Stimulated activated CD8-positive, alpha-beta memory T cell treated with anti-CD3 and anti-CD28 coated beads, Interleukin-2, amount 100 ng/mL, for 1 hour (primary cell): ENCODE measurements around the gene SORT1.

Experiments used
- DNase-seq, 2 donors: peaks; one replicate each; pipeline ENCODE4 v3.0.0-alpha.2; 2020; ENCODE audit warnings: low read depth in 2 of 2

SORT1 gene

GRCh38 chr1:109274533-109275476, 122.9 kb downstream of the SORT1 start:
- DNase-seq = no peak

DNA sequence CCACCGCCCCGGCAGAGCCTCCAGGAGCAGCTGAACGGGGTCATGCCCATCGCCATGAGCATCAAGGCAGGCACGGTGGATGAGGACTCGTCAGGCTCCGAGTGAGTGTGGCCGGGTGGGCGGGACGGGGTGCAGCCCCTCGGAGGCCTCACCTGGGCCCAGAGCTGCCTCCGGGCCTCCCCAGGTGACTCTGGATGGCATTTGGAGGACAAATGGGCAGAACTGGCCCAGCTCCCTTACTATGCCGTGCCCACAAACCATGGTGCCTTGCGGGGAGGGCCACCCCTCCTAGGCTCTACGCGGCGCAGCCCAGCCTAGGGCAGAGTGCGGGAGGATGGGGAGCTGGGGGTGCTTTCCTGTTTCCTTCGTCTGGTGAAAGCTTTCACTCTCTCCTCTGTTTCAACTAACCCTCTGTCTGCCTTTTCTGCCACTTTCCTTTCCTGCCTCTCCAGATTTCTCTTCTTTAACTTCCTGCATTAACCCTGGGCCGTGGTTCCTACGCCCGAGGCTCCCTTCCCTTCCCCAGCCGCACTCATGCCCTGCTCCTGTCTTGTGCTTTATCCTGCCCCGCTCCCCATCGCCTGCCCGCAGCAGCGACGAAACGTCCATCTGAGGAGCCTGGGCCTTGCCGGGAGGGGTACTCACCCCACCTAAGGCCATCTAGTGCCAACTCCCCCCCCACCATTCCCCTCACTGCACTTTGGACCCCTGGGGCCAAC, 124.0 kb downstream of the SORT1 start:
- DNase-seq = no peak

GRCh38 chr1:109272831-109273547, 124.7 kb downstream of the SORT1 start:
- no peak for DNase-seq

- no peak for DNase-seq
These were observed 125.5 kb downstream of the SORT1 start for GRCh38 chr1:109272021-109272799.

DNA sequence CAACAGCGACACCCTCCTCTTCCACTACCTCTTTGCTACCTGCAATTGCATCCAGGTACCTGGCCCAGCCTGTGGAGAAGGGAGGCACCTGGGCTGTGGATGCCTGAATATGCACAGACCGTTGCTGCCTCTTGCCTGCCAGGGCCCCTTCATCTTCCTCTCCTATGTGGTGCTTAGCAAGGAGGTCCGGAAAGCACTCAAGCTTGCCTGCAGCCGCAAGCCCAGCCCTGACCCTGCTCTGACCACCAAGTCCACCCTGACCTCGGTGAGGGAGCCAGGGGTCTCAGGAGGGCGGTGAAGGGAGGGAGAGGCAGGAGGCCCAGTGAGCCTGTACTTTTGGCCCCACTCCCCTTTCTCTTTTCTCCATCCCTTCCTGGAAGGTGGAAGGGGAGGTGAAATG, 126.3 kb downstream of the SORT1 start:
- no peak for DNase-seq

DNA sequence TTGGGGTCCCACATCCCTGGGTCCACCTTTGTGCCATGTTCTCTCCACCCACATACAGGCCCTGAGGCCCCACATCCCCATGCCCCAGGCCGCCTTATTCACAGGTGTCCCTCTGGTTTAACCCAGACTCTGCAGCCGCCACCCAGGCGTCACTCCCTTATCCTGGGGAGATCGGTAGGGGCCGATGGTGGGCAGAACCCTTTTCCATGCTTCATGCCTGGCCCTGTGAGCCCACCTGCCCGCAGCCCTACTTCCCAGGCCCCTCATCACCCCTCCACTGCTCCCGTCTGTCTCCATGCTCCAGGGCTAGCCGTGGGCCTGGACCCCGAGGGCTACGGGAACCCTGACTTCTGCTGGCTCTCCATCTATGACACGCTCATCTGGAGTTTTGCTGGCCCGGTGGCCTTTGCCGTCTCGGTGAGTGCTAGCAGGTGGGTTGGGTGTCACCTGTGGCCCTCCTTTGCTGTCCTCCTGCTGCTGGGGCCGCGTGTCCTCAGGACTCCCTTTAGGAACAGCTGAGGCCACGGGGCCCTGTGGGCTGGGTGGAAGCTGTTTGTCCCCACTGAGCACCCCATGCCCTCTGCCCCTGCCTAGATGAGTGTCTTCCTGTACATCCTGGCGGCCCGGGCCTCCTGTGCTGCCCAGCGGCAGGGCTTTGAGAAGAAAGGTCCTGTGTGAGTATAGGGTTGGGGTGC, 126.9 kb downstream of the SORT1 start:
- DNase-seq = no peak

- no peak for DNase-seq
These were observed 127.6 kb downstream of the SORT1 start for GRCh38 chr1:109269981-109270622.

GRCh38 chr1:109269212-109269980, 128.3 kb downstream of the SORT1 start:
- no peak for DNase-seq

- DNase-seq = no peak
These were observed 129.1 kb downstream of the SORT1 start for GRCh38 chr1:109268431-109269211.

DNA sequence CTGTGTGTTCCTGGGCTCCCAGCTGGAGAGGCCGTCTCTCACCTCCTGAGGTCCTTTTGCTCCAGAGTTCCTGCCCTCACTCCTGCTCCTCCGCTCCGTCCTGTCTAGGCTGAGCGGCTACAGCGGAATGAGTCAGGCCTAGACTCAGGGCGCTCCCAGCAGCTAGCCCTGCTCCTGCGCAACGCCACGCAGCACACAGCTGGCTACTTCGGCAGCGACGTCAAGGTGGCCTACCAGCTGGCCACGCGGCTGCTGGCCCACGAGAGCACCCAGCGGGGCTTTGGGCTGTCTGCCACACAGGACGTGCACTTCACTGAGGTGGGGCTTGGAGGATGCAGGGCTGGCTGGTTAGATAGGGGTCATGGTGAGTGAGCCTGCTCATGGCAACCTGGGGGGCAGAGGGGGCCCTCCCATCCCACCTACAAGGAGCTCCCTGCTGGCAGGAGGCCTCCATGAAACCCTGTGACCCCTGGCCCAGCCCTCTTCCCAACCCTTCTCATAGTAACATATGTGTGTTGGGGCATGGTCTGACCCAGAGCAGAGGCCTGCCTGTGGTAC, 129.9 kb downstream of the SORT1 start:
- no peak for DNase-seq

DNA sequence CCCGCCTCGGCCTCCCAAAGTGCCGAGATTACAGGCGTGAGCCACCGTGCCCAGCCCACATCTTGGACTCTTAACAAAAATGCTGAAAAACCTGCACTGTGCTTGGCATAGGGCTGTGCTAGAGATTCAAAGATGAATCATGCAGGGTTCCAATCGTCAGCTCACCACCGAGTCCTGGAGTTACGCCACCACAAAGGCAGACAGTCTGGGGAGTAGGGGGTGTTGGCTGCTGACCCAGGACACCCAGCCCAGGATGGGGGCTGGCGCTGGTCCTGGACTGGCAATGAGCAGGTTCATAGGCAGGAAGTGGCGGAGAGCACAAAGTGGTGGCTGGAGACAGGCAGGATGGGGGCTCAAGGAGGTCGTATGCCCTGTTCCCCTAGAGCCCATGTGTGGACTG, 130.8 kb downstream of the SORT1 start:
- no peak for DNase-seq

GRCh38 chr1:109265741-109266330, 131.9 kb downstream of the SORT1 start:
- no peak for DNase-seq

- no peak for DNase-seq
These were observed 132.7 kb downstream of the SORT1 start for GRCh38 chr1:109265016-109265415.

DNA sequence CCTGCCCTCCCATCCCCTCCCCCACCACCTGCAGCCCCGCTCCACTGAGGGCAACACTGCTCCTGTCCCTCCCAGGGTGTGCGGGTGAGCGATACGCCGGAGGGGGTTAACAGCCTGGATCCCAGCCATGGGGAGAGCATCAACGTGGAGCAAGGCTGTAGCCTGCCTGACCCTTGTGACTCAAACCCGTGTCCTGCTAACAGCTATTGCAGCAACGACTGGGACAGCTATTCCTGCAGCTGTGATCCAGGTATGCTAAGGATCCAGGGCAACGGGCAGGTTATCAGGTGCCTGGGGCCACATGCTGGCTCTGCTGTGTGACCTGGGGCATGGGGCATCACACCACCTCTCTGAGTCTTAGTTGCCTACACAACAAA, 133.4 kb downstream of the SORT1 start:
- DNase-seq = no peak

DNA sequence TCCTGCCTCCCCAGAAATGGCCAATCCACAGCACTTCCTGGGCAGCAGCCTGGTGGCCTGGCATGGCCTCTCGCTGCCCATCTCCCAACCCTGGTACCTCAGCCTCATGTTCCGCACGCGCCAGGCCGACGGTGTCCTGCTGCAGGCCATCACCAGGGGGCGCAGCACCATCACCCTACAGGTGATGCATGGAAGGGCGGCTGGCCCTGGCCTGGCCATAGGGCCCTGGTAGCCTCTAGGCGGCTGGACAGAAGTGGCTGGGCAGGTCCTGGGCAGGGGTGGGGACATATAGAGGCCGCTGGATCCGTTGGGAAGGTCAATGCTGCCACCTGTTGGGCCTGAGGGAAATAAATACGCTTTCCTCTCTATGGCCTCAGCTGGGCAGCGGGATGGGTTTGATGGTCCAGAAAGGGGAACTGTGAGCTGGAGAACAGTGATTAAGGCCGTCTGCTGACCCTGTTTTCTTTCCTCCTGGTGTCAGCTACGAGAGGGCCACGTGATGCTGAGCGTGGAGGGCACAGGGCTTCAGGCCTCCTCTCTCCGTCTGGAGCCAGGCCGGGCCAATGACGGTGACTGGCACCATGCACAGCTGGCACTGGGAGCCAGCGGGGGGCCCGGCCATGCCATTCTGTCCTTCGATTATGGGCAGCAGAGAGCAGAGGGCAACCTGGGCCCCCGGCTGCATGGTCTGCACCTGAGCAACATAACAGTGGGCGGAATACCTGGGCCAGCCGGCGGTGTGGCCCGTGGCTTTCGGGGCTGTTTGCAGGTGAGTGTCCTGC, 133.9 kb downstream of the SORT1 start:
- DNase-seq = peak; percentile 34 to 51

GRCh38 chr1:109263234-109263596, 134.5 kb downstream of the SORT1 start:
- no peak for DNase-seq
